Breast epithelium (tissue), 4 donors: Measurements from ENCODE around the gene MERTK. TPM values are rescaled to one million over a fixed set of nuclear protein-coding genes. Genes with fewer than 3 reads are reported as not detected.

Experiments used
- DNase-seq, 2 donors: peaks; one replicate each; pipeline ENCODE4 v3.0.0-alpha.2; 2019; ENCODE audit warnings: low spot score in 2 of 2
- H3K27ac ChIP-seq, 2 donors: fragments of 200-600 bp; sonication (generic) in 1 of 2; one replicate each; pipeline ENCODE4 v1.5.1; 2016 to 2019; ENCODE audit warnings: mild to moderate bottlenecking in 1 of 2
- H3K27me3 ChIP-seq, 2 donors: fragments of 200-600 bp; sonication (generic) in 1 of 2; one replicate each; pipeline versions ENCODE4 v1.5.1 to v1.6.0; 2017 to 2019; ENCODE audit warnings: control low read depth in 1 of 2, mild to moderate bottlenecking in 1 of 2
- H3K36me3 ChIP-seq: fragments of 200-600 bp; one replicate; pipeline ENCODE4 v1.5.1; 2019
- H3K4me1 ChIP-seq, 2 donors: fragments of 200-600 bp; sonication (generic); one replicate each; pipeline ENCODE4 v1.5.1; 2016 to 2019; ENCODE audit warnings: control low read depth in 1 of 2
- H3K4me3 ChIP-seq, 3 donors: fragments of 200-600 bp; sonication (generic); 1 replicate in 2 of 3; 2 replicates in 1 of 3; pipeline ENCODE4 v1.5.1; 2016 to 2019; ENCODE audit warnings: mild to moderate bottlenecking in 3 of 3, moderate library complexity in 2 of 3
- H3K9me3 ChIP-seq, 2 donors: fragments of 200-600 bp; sonication (generic) in 1 of 2; one replicate each; pipeline ENCODE4 v1.5.1; 2016 to 2019; ENCODE audit warnings: control low read depth in 1 of 2
- POLR2A ChIP-seq: fragments of 450-650 bp; IDR thresholded peaks from one replicate; pipeline ENCODE4 v1.6.1; 2016; ENCODE audit warnings: antibody characterized with exemption, mild to moderate bottlenecking, moderate library complexity
- POLR2AphosphoS5 ChIP-seq, 3 donors: sonication (generic); formaldehyde crosslinking; IDR thresholded peaks; one replicate each; pipeline ENCODE4 v1.6.1; 2017; ENCODE audit warnings: antibody characterized with exemption in 3 of 3
- intact Hi-C: fragments of 100-400 bp; cut with DNase I; formaldehyde crosslinking; loops from one replicate; pipeline ENCODE4 v1.15.1; 2023; ENCODE audit warnings: low total_unique reads
- total RNA-seq, 3 donors: library from RNA; depleted of rRNA; stranded (reverse); fragments of >200 nt; gene quantifications; one replicate each; pipeline ENCODE4 v1.1.0, GENCODE V29; 2016
- TF ChIP-seq, protein P1 (sequence below), 3 donors: fragments of 450-650 bp; IDR thresholded peaks; one replicate each; pipeline ENCODE4 v1.5.1; 2016 to 2017; ENCODE audit warnings: antibody characterized with exemption in 3 of 3, mild to moderate bottlenecking in 3 of 3, moderate library complexity in 3 of 3

The MERTK gene
- total RNA-seq, 3 donors from 2014 or later = 21.0 to 84.3 (median 36.3) TPM

DNA sequence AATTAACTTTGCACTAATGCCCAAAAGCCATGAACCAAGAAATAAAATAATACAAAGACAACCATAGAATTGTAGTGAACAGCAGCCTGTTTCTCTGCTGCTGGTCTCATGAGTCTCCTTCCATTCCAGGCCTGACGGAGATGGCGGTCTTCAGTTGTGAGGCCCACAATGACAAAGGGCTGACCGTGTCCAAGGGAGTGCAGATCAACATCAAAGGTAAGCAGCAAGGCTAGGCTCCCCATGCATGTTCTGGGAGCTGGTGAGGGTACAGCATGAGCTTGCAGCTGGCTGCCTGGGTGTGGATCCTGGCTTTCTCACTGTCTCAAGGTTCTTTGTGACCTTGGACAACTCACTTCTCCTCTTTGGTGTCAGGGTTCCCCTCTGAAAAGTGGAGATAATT is 66.7 kb downstream of the MERTK start:
- Histone ChIP-seq H3K36me3 (no peaks in the 10 kb centered on the region), H3K9me3 (no peaks in the 10 kb centered on the region), H3K27me3 (no peaks in the 10 kb centered on the region), H3K4me3 (no peak overlapping the region), H3K27ac (no peak overlapping the region), H3K4me1 (no peaks in the 10 kb centered on the region)
- no peak for DNase-seq
- TF ChIP-seq POLR2A (no peak), POLR2AphosphoS5 (IDR thresholded peaks at IDR 0.05) (no peak)
- TF ChIP-seq, protein P1, sequence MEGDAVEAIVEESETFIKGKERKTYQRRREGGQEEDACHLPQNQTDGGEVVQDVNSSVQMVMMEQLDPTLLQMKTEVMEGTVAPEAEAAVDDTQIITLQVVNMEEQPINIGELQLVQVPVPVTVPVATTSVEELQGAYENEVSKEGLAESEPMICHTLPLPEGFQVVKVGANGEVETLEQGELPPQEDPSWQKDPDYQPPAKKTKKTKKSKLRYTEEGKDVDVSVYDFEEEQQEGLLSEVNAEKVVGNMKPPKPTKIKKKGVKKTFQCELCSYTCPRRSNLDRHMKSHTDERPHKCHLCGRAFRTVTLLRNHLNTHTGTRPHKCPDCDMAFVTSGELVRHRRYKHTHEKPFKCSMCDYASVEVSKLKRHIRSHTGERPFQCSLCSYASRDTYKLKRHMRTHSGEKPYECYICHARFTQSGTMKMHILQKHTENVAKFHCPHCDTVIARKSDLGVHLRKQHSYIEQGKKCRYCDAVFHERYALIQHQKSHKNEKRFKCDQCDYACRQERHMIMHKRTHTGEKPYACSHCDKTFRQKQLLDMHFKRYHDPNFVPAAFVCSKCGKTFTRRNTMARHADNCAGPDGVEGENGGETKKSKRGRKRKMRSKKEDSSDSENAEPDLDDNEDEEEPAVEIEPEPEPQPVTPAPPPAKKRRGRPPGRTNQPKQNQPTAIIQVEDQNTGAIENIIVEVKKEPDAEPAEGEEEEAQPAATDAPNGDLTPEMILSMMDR (IDR thresholded peaks at IDR 0.05) = no peak
- intact Hi-C loops = no loop called here

DNA sequence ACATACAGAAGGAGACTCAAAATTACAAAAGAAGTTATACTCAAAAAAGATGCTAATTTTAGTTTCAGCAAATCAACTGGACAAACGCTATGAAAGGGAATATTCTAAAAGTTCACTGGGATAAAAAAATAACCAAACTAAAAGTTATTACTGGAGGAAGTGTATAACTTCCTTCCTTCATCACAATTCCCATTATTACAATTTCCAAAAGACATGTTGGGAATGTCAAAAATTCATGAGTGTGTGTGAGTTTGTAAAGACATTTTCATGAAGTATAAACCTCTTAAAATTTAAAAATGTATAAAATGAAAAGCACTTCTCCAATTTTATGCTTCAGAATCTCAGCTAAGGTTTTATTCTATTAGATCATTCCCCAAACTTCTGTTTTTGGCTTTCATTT is 67.8 kb downstream of the MERTK start:
- Histone ChIP-seq H3K27me3 (no peaks in the 10 kb centered on the region), H3K4me3 (no peak overlapping the region), H3K36me3 (no peaks in the 10 kb centered on the region), H3K4me1 (no peaks in the 10 kb centered on the region), H3K9me3 (no peaks in the 10 kb centered on the region), H3K27ac (no peak overlapping the region)
- intact Hi-C loops = no loop called here
- no peak for DNase-seq
- TF ChIP-seq, protein P1 (IDR thresholded peaks at IDR 0.05) = no peak
- TF ChIP-seq POLR2A = no peak
- TF ChIP-seq POLR2AphosphoS5 (IDR thresholded peaks at IDR 0.05) = no peak

DNA sequence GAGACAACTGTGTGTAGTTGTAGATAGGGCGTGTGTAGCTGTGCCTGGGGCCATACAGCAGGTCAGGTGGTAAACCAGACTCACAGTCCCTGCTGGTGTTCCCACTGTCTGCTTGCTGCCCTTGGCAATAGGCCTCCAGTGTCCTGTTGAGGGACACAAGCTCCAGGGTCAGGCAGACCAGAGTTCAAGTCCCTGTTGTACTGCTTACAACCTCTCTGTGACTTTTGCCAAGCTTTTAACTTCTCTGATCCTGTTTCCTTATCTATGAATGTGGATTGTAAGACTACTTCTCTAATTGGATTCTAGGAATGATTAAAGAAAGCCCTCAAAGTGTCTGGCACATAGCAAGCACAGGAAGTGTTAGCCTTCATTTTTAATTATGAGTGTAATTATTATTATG is 68.6 kb downstream of the MERTK start:
- TF ChIP-seq POLR2A (no peak), POLR2AphosphoS5 (IDR thresholded peaks at IDR 0.05) (no peak)
- TF ChIP-seq, protein P1 (IDR thresholded peaks at IDR 0.05) = no peak
- no peaks in the 10 kb centered on the region for H3K4me1 ChIP-seq
- H3K27me3 ChIP-seq = no peaks in the 10 kb centered on the region
- H3K9me3 ChIP-seq = no peaks in the 10 kb centered on the region
- H3K27ac ChIP-seq = no peak overlapping the region
- intact Hi-C loops = no loop called here
- H3K4me3 ChIP-seq = no peak overlapping the region
- DNase-seq = no peak
- H3K36me3 ChIP-seq = no peaks in the 10 kb centered on the region

DNA sequence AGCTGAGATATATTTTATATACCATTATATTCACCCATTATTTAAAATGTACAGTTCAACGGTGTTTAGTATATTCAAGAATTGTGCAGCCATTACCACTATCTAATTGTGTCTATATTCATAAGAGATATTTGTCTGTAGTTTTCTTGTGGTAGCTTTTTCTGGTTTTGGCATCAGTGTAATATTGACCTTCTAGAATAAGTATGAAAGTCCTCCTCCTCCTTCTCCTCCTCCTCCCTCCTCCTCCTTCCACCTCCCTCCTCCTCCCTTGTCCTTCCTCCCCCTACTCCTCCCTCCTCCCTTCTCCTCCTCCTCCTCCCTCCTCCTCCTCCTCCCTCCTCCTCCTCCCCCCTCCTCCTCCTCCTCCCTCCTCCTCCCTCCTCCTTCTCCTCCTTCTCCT is 72.0 kb downstream of the MERTK start:
- Histone ChIP-seq H3K9me3 (no peaks in the 10 kb centered on the region), H3K4me1 (no peaks in the 10 kb centered on the region), H3K4me3 (no peak overlapping the region), H3K27me3 (no peaks in the 10 kb centered on the region), H3K36me3 (no peaks in the 10 kb centered on the region), H3K27ac (no peak overlapping the region)
- DNase-seq = no peak
- intact Hi-C loops = no loop called here
- TF ChIP-seq, protein P1 (IDR thresholded peaks at IDR 0.05) = no peak
- TF ChIP-seq POLR2AphosphoS5 (IDR thresholded peaks at IDR 0.05) = no peak
- TF ChIP-seq POLR2A = no peak

DNA sequence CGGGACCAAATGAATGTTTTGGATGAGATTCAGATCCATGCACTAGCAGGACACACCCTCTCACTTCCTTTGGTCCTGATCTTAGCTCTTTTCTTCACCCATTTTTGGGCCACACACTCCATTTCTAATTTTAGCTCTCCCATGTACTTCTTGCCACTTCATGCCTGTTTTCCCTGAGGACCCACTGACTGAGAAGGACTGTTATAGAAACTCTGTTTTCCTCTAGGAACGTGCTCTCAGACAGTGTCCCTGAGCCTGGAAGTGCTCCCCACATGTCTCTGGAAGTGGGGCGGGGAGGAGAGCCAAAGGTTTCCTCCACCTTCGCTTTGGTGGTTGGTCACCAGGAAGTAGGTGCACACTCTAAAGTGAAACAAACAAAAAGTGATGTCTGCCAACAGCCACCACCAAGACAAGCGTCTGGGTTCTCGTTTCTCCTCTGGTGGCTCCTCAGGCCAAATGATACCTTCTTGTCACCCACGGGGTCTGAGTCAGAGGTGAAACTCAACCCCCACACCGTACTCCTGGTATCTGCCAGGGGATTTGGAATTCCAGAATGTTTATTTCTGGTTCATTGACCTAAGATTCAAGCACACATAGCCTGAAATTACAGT is 74.7 kb downstream of the MERTK start:
- H3K4me1 ChIP-seq = no peaks in the 10 kb centered on the region
- no peak for DNase-seq
- TF ChIP-seq, protein P1 (IDR thresholded peaks at IDR 0.05) = no peak
- TF ChIP-seq POLR2AphosphoS5 (IDR thresholded peaks at IDR 0.05) (no peak), POLR2A (no peak)
- intact Hi-C loops = no loop called here
- no peak overlapping the region for H3K27ac ChIP-seq
- H3K36me3 ChIP-seq = no peaks in the 10 kb centered on the region
- H3K9me3 ChIP-seq = peaks cover 0 to 5% of the 10 kb centered on the region in 2 donors
- H3K4me3 ChIP-seq = no peak overlapping the region
- H3K27me3 ChIP-seq = no peaks in the 10 kb centered on the region
